Transverse colon (tissue), 4 donors: ENCODE data around the gene WASF2.

Source experiments
- CTCF ChIP-seq, 5 experiments: fragments of 200-600 bp in 3 of 5; fragments of 450-650 bp in 2 of 5; sonication (generic) in 3 of 5; IDR thresholded peaks; 1 replicate in 2 of 5; 2 replicates in 3 of 5; pipeline ENCODE4 v1.5.1; 2016 to 2017; ENCODE audit warnings: antibody characterized with exemption in 5 of 5, inconsistent platforms in 3 of 5, mild to moderate bottlenecking in 2 of 5, moderate library complexity in 1 of 5
- EP300 ChIP-seq: sonication (generic); formaldehyde crosslinking; IDR thresholded peaks from one replicate; pipeline ENCODE4 v1.6.1; 2017; ENCODE audit warnings: antibody characterized with exemption, low read depth
- POLR2A ChIP-seq: fragments of 450-650 bp; IDR thresholded peaks from one replicate; pipeline ENCODE4 v1.6.1; 2016; ENCODE audit warnings: antibody characterized with exemption, mild to moderate bottlenecking, moderate library complexity
- POLR2AphosphoS5 ChIP-seq, 3 donors: sonication (generic); formaldehyde crosslinking; IDR thresholded peaks; one replicate each; pipeline ENCODE4 v1.6.1; 2016; ENCODE audit warnings: antibody characterized with exemption in 3 of 3

- TF ChIP-seq CTCF (IDR thresholded peaks at IDR 0.05), result no peak
- no peak for TF ChIP-seq POLR2AphosphoS5 (IDR thresholded peaks at IDR 0.05)
- no peak for TF ChIP-seq EP300
- no peak for TF ChIP-seq POLR2A
Measured at GRCh38 chr1:27464926-27465647, 24.9 kb downstream of the WASF2 start.
